ENCODE results near the gene GALNT9.
"Not testable (repeated sequence)": the region's sequence is repeated elsewhere in the genome, so short reads cannot be mapped to it uniquely, and the experiment has no call there.

The GALNT9 gene

DNA sequence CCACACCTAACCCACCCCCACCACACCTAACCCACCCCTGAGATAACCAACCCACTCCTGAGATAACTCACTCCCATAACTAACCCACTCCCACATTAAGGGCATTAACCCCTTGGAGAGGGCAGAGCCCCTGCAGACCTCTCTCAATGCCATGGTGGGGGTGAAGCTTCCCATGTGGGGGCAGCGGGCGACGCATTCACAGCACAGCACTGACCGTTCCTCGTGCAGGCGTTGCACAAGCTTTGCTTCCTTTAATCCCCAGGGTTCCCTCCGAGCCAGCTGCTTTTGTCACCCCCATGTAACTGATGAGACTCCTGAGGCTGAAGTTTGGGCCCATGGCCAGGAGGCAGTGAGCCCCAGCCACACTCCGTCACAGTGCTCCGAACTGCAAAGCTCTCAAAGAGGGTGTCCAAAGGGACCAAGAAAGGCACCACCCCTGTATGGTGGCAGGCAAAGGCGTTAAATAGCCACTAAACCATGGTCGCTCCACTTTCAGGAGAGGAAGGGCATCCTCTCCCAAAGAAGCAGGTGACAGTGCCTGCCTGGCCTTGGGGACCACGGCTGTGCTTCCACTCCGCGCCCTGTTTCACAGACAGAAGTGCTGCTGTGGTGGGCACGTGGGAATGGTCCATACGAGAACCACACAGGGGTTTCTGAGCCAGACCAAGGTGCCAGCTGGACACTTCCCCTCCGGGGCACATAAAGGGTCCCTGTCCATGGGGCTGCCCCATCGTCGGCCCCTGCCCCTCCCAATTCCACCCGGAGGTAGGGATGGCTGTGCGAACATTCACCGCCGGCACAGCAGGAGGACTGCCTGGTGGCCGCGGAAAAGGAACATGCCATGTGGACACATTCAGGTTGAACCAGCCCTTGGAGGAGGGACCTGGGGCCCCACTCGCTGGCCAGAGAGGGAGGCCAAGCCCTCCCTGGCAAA, 28.3 kb downstream of the GALNT9 start:
- H3K27me3 Mint-ChIP-seq: peaks cover 3% of the 10 kb centered on the region
- no peak overlapping the region for H3K27ac Mint-ChIP-seq
- intact Hi-C loops (cut with micrococcal nuclease): no loop called here
- H3K4me3 Mint-ChIP-seq: no peak overlapping the region
- H3K36me3 Mint-ChIP-seq (ENCODE audit: low read depth): no peaks in the 10 kb centered on the region
- H3K9me3 Mint-ChIP-seq: no peaks in the 10 kb centered on the region
- H3K4me1 Mint-ChIP-seq (ENCODE audit: low read depth): no peaks in the 10 kb centered on the region

- H3K36me3 Mint-ChIP-seq (ENCODE audit: low read depth): no peaks in the 10 kb centered on the region
- peaks cover 2% of the 10 kb centered on the region for H3K27me3 Mint-ChIP-seq
- peaks cover 12% of the 10 kb centered on the region for H3K9me3 Mint-ChIP-seq
- intact Hi-C loops (cut with micrococcal nuclease): no loop called here
- H3K4me3 Mint-ChIP-seq: no peak overlapping the region
- no peaks in the 10 kb centered on the region for H3K4me1 Mint-ChIP-seq (ENCODE audit: low read depth)
- no peak overlapping the region for H3K27ac Mint-ChIP-seq
These were observed 33.3 kb downstream of the GALNT9 start for GRCh38 chr12:132296063-132296462.

GRCh38 chr12:132295561-132295960, 33.8 kb downstream of the GALNT9 start:
- H3K4me1 Mint-ChIP-seq (ENCODE audit: low read depth); H3K27me3 Mint-ChIP-seq; intact Hi-C loops (cut with micrococcal nuclease); H3K36me3 Mint-ChIP-seq (ENCODE audit: low read depth); H3K4me3 Mint-ChIP-seq; H3K27ac Mint-ChIP-seq: not testable (repeated sequence)
- peaks cover 12% of the 10 kb centered on the region for H3K9me3 Mint-ChIP-seq

GRCh38 chr12:132295101-132295526, 34.3 kb downstream of the GALNT9 start:
- Mint-ChIP-seq H3K4me1 (ENCODE audit: low read depth) (no peaks in the 10 kb centered on the region), H3K9me3 (peaks cover 12% of the 10 kb centered on the region), H3K27ac (no peak overlapping the region), H3K4me3 (no peak overlapping the region), H3K27me3 (peaks cover 2% of the 10 kb centered on the region), H3K36me3 (ENCODE audit: low read depth) (no peaks in the 10 kb centered on the region)
- intact Hi-C loops (cut with micrococcal nuclease): no loop called here

DNA sequence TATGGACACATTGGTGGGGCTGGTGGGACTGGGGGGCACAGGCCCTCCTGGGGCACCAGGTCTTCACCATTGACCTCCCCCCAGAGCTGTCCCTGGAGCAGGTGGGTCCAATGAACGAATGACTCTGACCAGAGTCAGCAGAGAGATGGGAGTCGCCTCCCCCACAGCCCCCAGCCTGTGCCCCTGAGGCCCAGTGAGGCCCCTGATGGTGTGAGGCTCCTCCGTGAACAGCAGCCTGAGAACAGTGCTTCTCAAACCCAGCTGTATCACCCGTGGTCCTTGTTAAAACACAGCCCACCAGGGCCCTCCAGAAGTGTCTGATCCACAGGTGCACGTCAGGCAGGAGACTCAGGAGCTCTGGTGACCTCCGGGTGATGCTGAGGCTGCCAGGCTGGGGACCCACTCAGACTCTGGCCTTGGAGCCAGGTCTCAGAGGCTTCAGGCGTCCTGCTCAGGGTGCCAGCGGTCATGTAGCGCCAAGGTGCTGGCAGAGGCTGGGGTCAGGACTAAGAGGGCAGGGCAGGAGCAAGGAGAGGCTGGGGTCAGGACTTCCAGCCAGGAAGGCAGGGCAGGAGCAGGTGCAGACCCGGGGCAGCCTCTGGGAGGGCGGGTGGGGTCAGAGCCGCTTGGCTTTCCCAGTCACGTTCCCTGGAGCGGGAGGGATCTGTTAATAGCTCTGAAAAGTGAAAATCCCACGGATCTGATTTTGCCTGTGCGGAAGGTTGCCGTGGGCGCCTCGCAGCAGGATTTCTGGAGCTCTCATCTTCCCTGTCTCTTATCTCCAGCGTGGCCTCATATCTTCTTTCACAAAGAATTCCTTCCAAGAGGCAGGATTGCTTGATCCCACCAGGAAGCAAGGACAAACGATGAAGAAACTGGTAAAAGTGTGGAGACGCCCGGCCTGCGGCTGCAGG, 35.0 kb downstream of the GALNT9 start:
- Mint-ChIP-seq H3K36me3 (ENCODE audit: low read depth) (no peaks in the 10 kb centered on the region), H3K4me1 (ENCODE audit: low read depth) (no peaks in the 10 kb centered on the region), H3K27ac (no peak overlapping the region), H3K27me3 (peaks cover 2% of the 10 kb centered on the region), H3K9me3 (peaks cover 12% of the 10 kb centered on the region), H3K4me3 (no peak overlapping the region)
- intact Hi-C loops (cut with micrococcal nuclease): no loop called here

DNA sequence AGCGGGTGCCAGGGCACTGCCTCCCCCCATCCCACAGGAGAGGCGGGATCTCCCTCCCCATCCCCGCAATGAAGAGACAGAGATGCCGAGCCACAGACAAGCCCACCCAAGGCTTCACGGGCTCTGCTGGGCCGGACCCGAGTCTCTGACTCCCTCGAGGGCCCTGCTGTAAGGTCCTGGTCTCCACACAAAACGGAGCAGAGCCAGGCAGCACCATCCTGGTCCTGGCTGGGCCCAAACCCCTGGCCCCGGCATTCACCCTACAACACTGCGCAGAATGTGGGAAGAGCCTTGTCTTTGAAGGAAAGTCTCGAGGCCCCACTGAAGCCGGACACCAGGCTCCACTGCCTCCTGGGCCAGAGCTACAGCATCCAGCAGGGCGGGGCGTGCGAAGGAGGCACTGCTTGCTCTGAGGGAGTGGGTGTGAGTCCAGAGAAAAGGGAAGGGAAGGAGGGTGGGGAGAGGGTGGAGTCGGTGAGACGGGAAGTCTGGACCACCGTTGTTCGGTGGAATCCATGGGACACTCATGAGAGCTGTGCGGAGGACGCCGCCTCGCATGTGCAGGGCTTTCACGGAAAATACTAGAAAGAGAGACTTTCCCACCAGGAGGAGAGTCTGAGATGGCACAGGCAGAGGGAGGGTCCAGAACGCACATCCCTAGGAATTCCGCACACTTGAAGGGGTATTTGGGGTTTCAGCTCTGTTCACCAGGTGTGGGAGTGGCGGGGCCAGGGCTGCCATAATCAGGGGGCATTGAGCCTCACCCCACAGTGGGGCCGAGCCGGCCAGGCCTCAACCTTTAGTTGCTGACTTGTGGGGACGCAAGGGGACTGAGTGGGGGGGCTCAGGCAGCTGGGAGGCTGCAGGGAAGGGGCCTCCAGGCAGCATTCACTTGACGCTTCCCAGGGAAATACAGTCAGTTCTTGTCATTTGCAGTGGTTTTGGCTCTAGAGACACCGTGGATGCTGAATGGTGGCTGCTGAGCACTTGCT, 36.8 kb downstream of the GALNT9 start:
- H3K36me3 Mint-ChIP-seq (ENCODE audit: low read depth): no peaks in the 10 kb centered on the region
- H3K4me1 Mint-ChIP-seq (ENCODE audit: low read depth): no peaks in the 10 kb centered on the region
- H3K27me3 Mint-ChIP-seq: peaks cover 7% of the 10 kb centered on the region
- intact Hi-C loops (cut with micrococcal nuclease): no loop called here
- peaks cover 12% of the 10 kb centered on the region for H3K9me3 Mint-ChIP-seq
- no peak overlapping the region for H3K27ac Mint-ChIP-seq
- H3K4me3 Mint-ChIP-seq: no peak overlapping the region

- peaks cover 12% of the 10 kb centered on the region for H3K9me3 Mint-ChIP-seq
- intact Hi-C loops (cut with micrococcal nuclease): no loop called here
- H3K4me1 Mint-ChIP-seq (ENCODE audit: low read depth): no peaks in the 10 kb centered on the region
- no peak overlapping the region for H3K27ac Mint-ChIP-seq
- H3K27me3 Mint-ChIP-seq: peaks cover 18% of the 10 kb centered on the region
- no peak overlapping the region for H3K4me3 Mint-ChIP-seq
- H3K36me3 Mint-ChIP-seq (ENCODE audit: low read depth): no peaks in the 10 kb centered on the region
These were observed 37.8 kb downstream of the GALNT9 start for GRCh38 chr12:132291402-132292175.

- intact Hi-C loops (cut with micrococcal nuclease): no loop called here
- Mint-ChIP-seq H3K27ac (no peak overlapping the region), H3K4me3 (no peak overlapping the region), H3K36me3 (ENCODE audit: low read depth) (no peaks in the 10 kb centered on the region), H3K4me1 (ENCODE audit: low read depth) (peaks cover 5% of the 10 kb centered on the region), H3K27me3 (peaks cover 30% of the 10 kb centered on the region), H3K9me3 (peaks cover 12% of the 10 kb centered on the region)
These were observed 39.2 kb downstream of the GALNT9 start for GRCh38 chr12:132290203-132290540.

GRCh38 chr12:132289356-132290202, 39.8 kb downstream of the GALNT9 start:
- intact Hi-C loops (cut with micrococcal nuclease): no loop called here
- H3K27me3 Mint-ChIP-seq: peaks cover 36% of the 10 kb centered on the region
- no peaks in the 10 kb centered on the region for H3K36me3 Mint-ChIP-seq (ENCODE audit: low read depth)

GRCh38 chr12:132288516-132289215, 40.7 kb downstream of the GALNT9 start:
- no peak overlapping the region for H3K27ac Mint-ChIP-seq
- H3K4me1 Mint-ChIP-seq (ENCODE audit: low read depth): peaks cover 5% of the 10 kb centered on the region
- H3K27me3 Mint-ChIP-seq: peaks cover 43% of the 10 kb centered on the region
- H3K36me3 Mint-ChIP-seq (ENCODE audit: low read depth): no peaks in the 10 kb centered on the region
- intact Hi-C loops (cut with micrococcal nuclease): no loop called here
- peaks cover 12% of the 10 kb centered on the region for H3K9me3 Mint-ChIP-seq
- H3K4me3 Mint-ChIP-seq: no peak overlapping the region

More at GRCh38 chr12:132289356-132290202, 39.8 kb downstream of the GALNT9 start:
- Mint-ChIP-seq H3K9me3 (peaks cover 12% of the 10 kb centered on the region), H3K4me1 (ENCODE audit: low read depth) (peaks cover 5% of the 10 kb centered on the region), H3K27ac (no peak overlapping the region), H3K4me3 (no peak overlapping the region)

DNA sequence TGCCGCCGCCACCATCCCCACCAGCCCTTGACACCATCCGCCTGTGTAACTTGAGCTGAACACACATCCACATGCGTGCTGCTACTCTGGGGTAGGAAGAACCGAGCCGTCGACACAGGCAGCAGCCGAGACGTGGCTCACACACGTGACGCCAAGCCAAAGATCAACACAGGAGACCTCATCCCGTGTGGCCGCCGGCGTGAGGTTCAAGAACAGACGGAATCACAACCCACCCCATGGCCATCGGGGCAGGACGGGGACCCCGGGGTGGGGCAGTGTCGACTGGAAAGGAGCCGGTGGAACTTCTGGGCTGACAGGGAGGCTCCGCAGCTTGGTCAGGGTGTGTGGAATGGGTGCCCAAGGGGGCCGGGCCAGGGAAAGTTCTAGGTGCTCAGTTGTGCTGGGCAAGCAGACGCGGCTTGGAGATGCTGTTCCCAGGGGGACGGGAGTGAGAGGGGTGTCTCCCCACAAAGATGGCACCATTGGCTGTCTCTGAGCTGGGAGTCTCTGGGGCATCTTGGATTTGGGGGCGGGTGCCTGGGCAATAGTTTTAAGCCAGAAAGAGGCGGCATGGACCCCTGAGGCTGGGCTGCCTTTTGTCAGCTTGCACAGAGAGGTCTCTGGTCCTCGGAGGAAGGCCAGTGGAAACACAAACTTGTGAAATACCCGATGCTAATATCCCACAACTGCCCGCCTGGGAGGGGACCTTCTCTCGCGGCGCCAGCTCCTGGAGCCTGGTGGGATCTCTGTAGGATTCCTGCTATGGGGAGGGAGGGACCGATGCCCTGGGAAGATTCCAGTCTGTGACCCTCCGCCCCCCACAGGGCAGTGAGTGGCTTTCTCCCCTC, 41.8 kb downstream of the GALNT9 start:
- Mint-ChIP-seq H3K9me3 (peaks cover 12% of the 10 kb centered on the region), H3K27me3 (peaks cover 53% of the 10 kb centered on the region), H3K36me3 (ENCODE audit: low read depth) (no peaks in the 10 kb centered on the region), H3K4me1 (ENCODE audit: low read depth) (peaks cover 5% of the 10 kb centered on the region), H3K27ac (no peak overlapping the region), H3K4me3 (no peak overlapping the region)
- intact Hi-C loops (cut with micrococcal nuclease): no loop called here

Measured in dendritic cell treated with granulocyte-macrophage colony-stimulating factor and Interleukin-4, amounts not matched to agents 40 ng/mL and 50 ng/mL, for 4 days (primary cell).